ENCODE data around the gene STXBP4.

- TF ChIP-seq CTCF (IDR thresholded peaks at IDR 0.05 in 2 of 3, conservative IDR thresholded peaks at IDR 0.05 in 1 of 3; ENCODE audit: borderline replicate concordance in 1 of 3, insufficient read depth in 1 of 3, low read depth in 2 of 3, low read length in 2 of 3) (no peak), EZH2 (IDR thresholded peaks at IDR 0.05) (no peak), RAD21 (IDR thresholded peaks at IDR 0.05; ENCODE audit: low read depth) (no peak), POLR2A (IDR thresholded peaks at IDR 0.05; ENCODE audit: borderline replicate concordance, extremely low read depth, insufficient read depth, insufficient read length) (no peak), SIN3A (IDR thresholded peaks at IDR 0.05; ENCODE audit: low read depth) (no peak), ATF3 (IDR thresholded peaks at IDR 0.05) (no peak), ZBTB33 (IDR thresholded peaks at IDR 0.05; ENCODE audit: extremely low read depth, insufficient replicate concordance, low read length) (no peak), EZH2phosphoT487 (IDR thresholded peaks at IDR 0.05; ENCODE audit: borderline replicate concordance) (no peak)
Observed at GRCh38 chr17:55062921-55063320, 94.4 kb downstream of the STXBP4 start.
